B cell (primary cell): Measurements from ENCODE around the gene ASTN2. TPM values are rescaled to one million over a fixed set of nuclear protein-coding genes. Genes with fewer than 3 reads are reported as not detected.

Experiments used
- ATAC-seq: fragments of 200-7000 bp; cut with Tn5 transposase; one replicate; pipeline ENCODE4 v1.10.0; 2021; ENCODE audit warnings: low read depth, mild to moderate bottlenecking, moderate number of reproducible peaks, moderate library complexity
- CTCF ChIA-PET: fragments of 350-600 bp; sonication (Branson Sonifier 250); formaldehyde crosslinking; loops from one replicate; lab custom pipeline; 2021; ENCODE audit warnings: antibody characterized with exemption, inconsistent platforms; lab: Charles Lee
- POLR2A ChIA-PET: fragments of 350-600 bp; sonication (Branson Sonifier 250); formaldehyde crosslinking; loops from one replicate; lab custom pipeline; 2021; ENCODE audit warnings: antibody characterized with exemption; lab: Charles Lee
- DNase-seq: peaks from one replicate; pipeline ENCODE4 v3.0.0; 2013
- H2AFZ ChIP-seq: 2 replicates; pipeline ENCODE4 v1.6.1; 2012; ENCODE audit warnings: mild to moderate bottlenecking, low read depth, low read length; ENCODE audit not compliant: insufficient read depth, poor library complexity, severe bottlenecking
- H3K27ac ChIP-seq, 2 donors: 1 replicate in 1 of 2; 2 replicates in 1 of 2; pipeline ENCODE4 v1.5.1; 2012 to 2013; ENCODE audit warnings: low read length in 2 of 2, mild to moderate bottlenecking in 2 of 2, moderate library complexity in 1 of 2
- H3K27me3 ChIP-seq, 4 experiments: fragments of 200-600 bp in 1 of 4; sonication (generic) in 1 of 4; replicated peaks in 1 of 4; 1 replicate in 2 of 4; 2 replicates in 2 of 4; pipeline versions ENCODE4 v1.6.1 to v1.7.0; 2013 to 2016; ENCODE audit warnings: low read length in 3 of 4, mild to moderate bottlenecking in 2 of 4, mixed read lengths in 1 of 4, moderate library complexity in 1 of 4; ENCODE audit not compliant: insufficient read depth in 4 of 4, control insufficient read depth in 3 of 4; ENCODE audit errors: control extremely low read depth in 1 of 4
- H3K36me3 ChIP-seq, 2 experiments: replicated peaks in 1 of 2; 1 replicate in 1 of 2; 2 replicates in 1 of 2; pipeline versions ENCODE4 v1.6.1 to v1.7.1; 2013; ENCODE audit warnings: low read length in 1 of 2; ENCODE audit not compliant: insufficient read depth in 2 of 2, control insufficient read depth in 1 of 2; ENCODE audit errors: control extremely low read depth in 1 of 2, extremely low read depth in 1 of 2
- H3K4me1 ChIP-seq, 2 donors: fragments of 200-600 bp in 1 of 2; sonication (generic) in 1 of 2; 1 replicate in 1 of 2; 2 replicates in 1 of 2; pipeline versions ENCODE4 v1.5.1 to v1.6.1; 2013 to 2017; ENCODE audit warnings: low read length in 2 of 2; ENCODE audit not compliant: control insufficient read depth in 2 of 2, insufficient read depth in 2 of 2
- H3K4me2 ChIP-seq: replicated peaks from 2 replicates; pipeline ENCODE3; 2012; ENCODE audit warnings: mild to moderate bottlenecking, low read depth, low read length; ENCODE audit not compliant: poor library complexity, severe bottlenecking
- H3K4me3 ChIP-seq, 5 experiments: fragments of 200-600 bp in 1 of 5; sonication (generic) in 1 of 5; 1 replicate in 3 of 5; 2 replicates in 2 of 5; pipeline versions ENCODE4 v1.5.1 to v1.7.0; 2011 to 2016; ENCODE audit warnings: low read length in 4 of 5, mild to moderate bottlenecking in 4 of 5, low read depth in 2 of 5, control low read depth in 1 of 5, moderate library complexity in 1 of 5; ENCODE audit not compliant: insufficient read depth in 1 of 5; ENCODE audit errors: control extremely low read depth in 1 of 5, extremely low read depth in 1 of 5
- H3K79me2 ChIP-seq: fragments of 200-600 bp; sonication (generic); one replicate; pipeline ENCODE4 v1.6.0; 2016; ENCODE audit warnings: low read length; ENCODE audit not compliant: control insufficient read depth, insufficient read depth
- H3K9ac ChIP-seq: fragments of 200-600 bp; sonication (generic); 2 replicates; pipeline ENCODE4 v1.6.1; 2017; ENCODE audit warnings: mild to moderate bottlenecking, low read length, moderate library complexity
- H3K9me3 ChIP-seq, 3 donors: one replicate each; pipeline versions ENCODE4 v1.6.1 to v1.7.1; 2013; ENCODE audit warnings: low read length in 2 of 3; ENCODE audit not compliant: control insufficient read depth in 2 of 3, insufficient read depth in 1 of 3; ENCODE audit errors: control extremely low read depth in 1 of 3
- H4K20me1 ChIP-seq: 2 replicates; pipeline ENCODE4 v1.6.0; 2012; ENCODE audit warnings: mild to moderate bottlenecking, low read length; ENCODE audit not compliant: insufficient read depth, control insufficient read depth, poor library complexity, severe bottlenecking
- H3K27ac Mint-ChIP-seq: one replicate; pipeline ENCODE4 v1.8.0; 2021; ENCODE audit warnings: mixed read lengths
- H3K27me3 Mint-ChIP-seq: one replicate; pipeline ENCODE4 v1.8.0; 2021; ENCODE audit warnings: mixed read lengths
- H3K4me1 Mint-ChIP-seq: one replicate; pipeline ENCODE4 v1.8.0; 2021; ENCODE audit warnings: mixed read lengths
- H3K4me3 Mint-ChIP-seq: one replicate; pipeline ENCODE4 v1.8.0; 2021; ENCODE audit warnings: mixed read lengths
- H3K9me3 Mint-ChIP-seq: one replicate; pipeline ENCODE4 v1.8.0; 2022; ENCODE audit warnings: mixed read lengths; ENCODE audit not compliant: insufficient read depth
- CTCF ChIP-seq: fragments of 200-600 bp; IDR thresholded peaks from one replicate; pipeline ENCODE4 v1.8.0; 2022; ENCODE audit warnings: antibody characterized with exemption, mild to moderate bottlenecking
- EZH2 ChIP-seq: IDR thresholded peaks from 2 replicates; pipeline ENCODE4 v1.6.1; 2012; ENCODE audit warnings: borderline replicate concordance, low read depth, mild to moderate bottlenecking, moderate library complexity, low read length; ENCODE audit not compliant: insufficient read depth, poor library complexity, severe bottlenecking
- WGBS: methylation state at CpG from one replicate; pipeline ENCODE4 v1.1.5; 2013; ENCODE audit warnings: missing lambda C conversion rate; ENCODE audit not compliant: insufficient coverage; 5-methylcytosine and 5-hydroxymethylcytosine counted together
- intact Hi-C: fragments of 100-400 bp; cut with micrococcal nuclease; formaldehyde crosslinking; loops from one replicate; pipeline ENCODE4 v1.10.0; 2022
- polyA plus RNA-seq: library from polyadenylated mRNA; depleted of rRNA; stranded (reverse); fragments of >200 nt; gene quantifications from 2 replicates; pipeline ENCODE4 v1.2.3, GENCODE V29; 2012
- total RNA-seq, 2 donors: library from RNA; stranded (reverse); fragments of 120-200 nt in 1 of 2; gene quantifications; 1 replicate in 1 of 2; 2 replicates in 1 of 2; pipeline versions ENCODE4 v1.2.3 to v1.2.4, GENCODE V29; 2013 to 2022

ASTN2 gene
- total and polyA plus RNA-seq, 2 donors (not counting 1 experiment from before 2014, with no cell fraction given): 1.2 to 3.6 TPM

- H3K27ac Mint-ChIP-seq: no peak overlapping the region
- Histone ChIP-seq H3K9ac (no peak overlapping the region), H3K79me2 (no peaks in the 10 kb centered on the region), H4K20me1 (no peaks in the 10 kb centered on the region), H3K4me2 (no peak overlapping the region), H2AFZ (no peak overlapping the region), H3K4me1 (no peaks in the 10 kb centered on the region), H3K9me3 (no peaks in the 10 kb centered on the region), H3K4me3 (no peak overlapping the region), H3K27me3 (no peaks in the 10 kb centered on the region), H3K27ac (no peak overlapping the region), H3K36me3 (no peaks in the 10 kb centered on the region)
- peaks cover 8% of the 10 kb centered on the region for H3K27me3 Mint-ChIP-seq
- ChIA-PET POLR2A (no interaction called here), CTCF (no interaction called here)
- H3K4me1 Mint-ChIP-seq: no peaks in the 10 kb centered on the region
- H3K9me3 Mint-ChIP-seq: no peaks in the 10 kb centered on the region
- no peak for ATAC-seq
- H3K4me3 Mint-ChIP-seq: no peak overlapping the region
- intact Hi-C loops: no loop called here
- 80% methylated on average over 2 of the region's 3 CpGs for WGBS
- no peak for DNase-seq
- TF ChIP-seq CTCF (no peak), EZH2 (no peak)
These were observed 46.5 kb upstream of the ASTN2 start for GRCh38 chr9:117461386-117461785.

- Mint-ChIP-seq H3K27ac (no peak overlapping the region), H3K4me1 (no peaks in the 10 kb centered on the region), H3K4me3 (no peak overlapping the region), H3K9me3 (no peaks in the 10 kb centered on the region), H3K27me3 (peaks cover 6% of the 10 kb centered on the region)
- H3K4me2 ChIP-seq: no peak overlapping the region
- H3K4me1 ChIP-seq: no peaks in the 10 kb centered on the region
- no peak for TF ChIP-seq EZH2
- no peak for TF ChIP-seq CTCF
- H3K9me3 ChIP-seq: no peaks in the 10 kb centered on the region
- H3K4me3 ChIP-seq: no peak overlapping the region
- ATAC-seq: no peak
- H3K27me3 ChIP-seq: no peaks in the 10 kb centered on the region
- no peaks in the 10 kb centered on the region for H3K79me2 ChIP-seq
- ChIA-PET CTCF (no interaction called here), POLR2A (no interaction called here)
- no peaks in the 10 kb centered on the region for H4K20me1 ChIP-seq
- H3K36me3 ChIP-seq: no peaks in the 10 kb centered on the region
- no peak for DNase-seq
- no CpG with 5 or more reads among the region's 3 CpGs for WGBS
- no peak overlapping the region for H3K9ac ChIP-seq
- no peak overlapping the region for H2AFZ ChIP-seq
- H3K27ac ChIP-seq: no peak overlapping the region
- intact Hi-C loops: no loop called here
These were observed 45.9 kb upstream of the ASTN2 start for GRCh38 chr9:117460743-117461142.
